Jurkat, Clone E6-1 (cell line): ENCODE measurements around the gene TTC39A.
"Not testable (repeated sequence)": the region's sequence is repeated elsewhere in the genome, so short reads cannot be mapped to it uniquely, and the experiment has no call there.

ENCODE experiments used
- DNase-seq: peaks from one replicate; pipeline ENCODE4 v3.0.0-alpha.2; 2011; ENCODE audit warnings: low read depth, low spot score
- H3K4me3 ChIP-seq: 2 replicates; pipeline ENCODE4 v1.5.1; 2011; ENCODE audit warnings: mild to moderate bottlenecking, low read length, control low read depth, moderate library complexity

Gene TTC39A

GRCh38 chr1:51284487-51284954, 45.8 kb downstream of the TTC39A start:
- DNase-seq, result no peak
- no peak overlapping the region for H3K4me3 ChIP-seq

GRCh38 chr1:51283979-51284378, 46.4 kb downstream of the TTC39A start:
- no peak overlapping the region for H3K4me3 ChIP-seq
- DNase-seq, result no peak

GRCh38 chr1:51282605-51283004, 47.8 kb downstream of the TTC39A start:
- no peak overlapping the region for H3K4me3 ChIP-seq
- DNase-seq, result no peak

- H3K4me3 ChIP-seq, result no peak overlapping the region
- DNase-seq, result no peak
Observed at GRCh38 chr1:51281807-51282206, 48.6 kb downstream of the TTC39A start.

- DNase-seq, result no peak
Observed at GRCh38 chr1:51280321-51280978, 49.9 kb downstream of the TTC39A start.

GRCh38 chr1:51276286-51276685, 54.1 kb downstream of the TTC39A start:
- DNase-seq, result no peak
- no peak overlapping the region for H3K4me3 ChIP-seq

More at GRCh38 chr1:51280321-51280978, 49.9 kb downstream of the TTC39A start:
- no peak overlapping the region for H3K4me3 ChIP-seq

- H3K4me3 ChIP-seq, result no peak overlapping the region
- DNase-seq, result no peak
Observed at GRCh38 chr1:51274676-51275075, 55.7 kb downstream of the TTC39A start.

GRCh38 chr1:51272916-51273315, 57.4 kb downstream of the TTC39A start:
- no peak overlapping the region for H3K4me3 ChIP-seq
- no peak for DNase-seq

GRCh38 chr1:51270751-51271150, 59.6 kb downstream of the TTC39A start:
- no peak for DNase-seq

GRCh38 chr1:51268634-51269033, 61.7 kb downstream of the TTC39A start:
- no peak overlapping the region for H3K4me3 ChIP-seq
- no peak for DNase-seq

More at GRCh38 chr1:51270751-51271150, 59.6 kb downstream of the TTC39A start:
- H3K4me3 ChIP-seq, result no peak overlapping the region

- no peak for DNase-seq
- H3K4me3 ChIP-seq, result no peak overlapping the region
Observed at GRCh38 chr1:51266791-51267190, 63.6 kb downstream of the TTC39A start.

GRCh38 chr1:51266181-51266580, 64.2 kb downstream of the TTC39A start:
- no peak for DNase-seq
- no peak overlapping the region for H3K4me3 ChIP-seq

- no peak overlapping the region for H3K4me3 ChIP-seq
- no peak for DNase-seq
Observed at GRCh38 chr1:51265618-51266017, 64.7 kb downstream of the TTC39A start.

GRCh38 chr1:51264451-51264850, 65.9 kb downstream of the TTC39A start:
- DNase-seq, result no peak
- no peak overlapping the region for H3K4me3 ChIP-seq

- DNase-seq, result no peak
Observed at GRCh38 chr1:51263147-51263877, 67.0 kb downstream of the TTC39A start.

GRCh38 chr1:51255331-51255730, 75.0 kb downstream of the TTC39A start:
- H3K4me3 ChIP-seq, result no peak overlapping the region
- no peak for DNase-seq

More at GRCh38 chr1:51263147-51263877, 67.0 kb downstream of the TTC39A start:
- H3K4me3 ChIP-seq, result no peak overlapping the region

GRCh38 chr1:51253691-51254090, 76.7 kb downstream of the TTC39A start:
- no peak overlapping the region for H3K4me3 ChIP-seq
- no peak for DNase-seq

- no peak overlapping the region for H3K4me3 ChIP-seq
- no peak for DNase-seq
Observed at GRCh38 chr1:51252366-51252765, 78.0 kb downstream of the TTC39A start.

GRCh38 chr1:51251165-51251564, 79.2 kb downstream of the TTC39A start:
- DNase-seq, H3K4me3 ChIP-seq: not testable (repeated sequence)

- DNase-seq, H3K4me3 ChIP-seq: not testable (repeated sequence)
Observed at GRCh38 chr1:51250729-51251128, 79.6 kb downstream of the TTC39A start.

GRCh38 chr1:51249445-51249844, 80.9 kb downstream of the TTC39A start:
- DNase-seq, result no peak
- H3K4me3 ChIP-seq, result no peak overlapping the region
